ENCODE results near the gene JARID2. TPM values are rescaled to one million over a fixed set of nuclear protein-coding genes. Genes with fewer than 3 reads are reported as not detected.

The JARID2 gene
- total RNA-seq, 1 experiment from 2014 or later = 23.6 TPM

GRCh38 chr6:15392182-15392581 is 146.3 kb downstream of the JARID2 start (continued):
- no peak for TF ChIP-seq CTCF (IDR thresholded peaks at IDR 0.05 in 2 of 3, conservative IDR thresholded peaks at IDR 0.05 in 1 of 3; ENCODE audit: borderline replicate concordance in 1 of 3, insufficient read depth in 1 of 3, low read depth in 2 of 3, low read length in 2 of 3)
- no peak for TF ChIP-seq ZNF274 (IDR thresholded peaks at IDR 0.05; ENCODE audit: low read depth, low read length)
- TF ChIP-seq MAX (IDR thresholded peaks at IDR 0.05) = no peak
- TF ChIP-seq YY1 (IDR thresholded peaks at IDR 0.05; ENCODE audit: extremely low read depth, insufficient replicate concordance, low read depth, low read length) = no peak
- no peak for TF ChIP-seq ZFX (IDR thresholded peaks at IDR 0.05)
- TF ChIP-seq ELF1 (IDR thresholded peaks at IDR 0.05; ENCODE audit: borderline replicate concordance, low read depth) = no peak
- no peak for TF ChIP-seq TCF7L2 (IDR thresholded peaks at IDR 0.05; ENCODE audit: borderline replicate concordance, extremely low read depth, insufficient read depth, insufficient read length)
- TF ChIP-seq JUND (IDR thresholded peaks at IDR 0.05) = no peak
- TF ChIP-seq SIN3A (IDR thresholded peaks at IDR 0.05; ENCODE audit: low read depth) = no peak

GRCh38 chr6:15393605-15394004 is 147.7 kb downstream of the JARID2 start:
- H3K27me3 ChIP-seq (ENCODE audit: insufficient read depth, low read length) = no peaks in the 10 kb centered on the region
- TF ChIP-seq EZH2phosphoT487 (IDR thresholded peaks at IDR 0.05; ENCODE audit: borderline replicate concordance) (no peak), RAD21 (IDR thresholded peaks at IDR 0.05; ENCODE audit: low read depth) (no peak), ZNF274 (IDR thresholded peaks at IDR 0.05; ENCODE audit: low read depth, low read length) (no peak), POLR2A (IDR thresholded peaks at IDR 0.05; ENCODE audit: borderline replicate concordance, extremely low read depth, insufficient read depth, insufficient read length) (no peak), ELF1 (IDR thresholded peaks at IDR 0.05; ENCODE audit: borderline replicate concordance, low read depth) (no peak), SRF (IDR thresholded peaks at IDR 0.05; ENCODE audit: low read depth) (no peak), ZFX (IDR thresholded peaks at IDR 0.05) (no peak), REST (IDR thresholded peaks at IDR 0.05; ENCODE audit: low read depth) (no peak), EZH2 (IDR thresholded peaks at IDR 0.05) (no peak)
- no peaks in the 10 kb centered on the region for H3K9me2 ChIP-seq (ENCODE audit: insufficient read depth)
- intact Hi-C loops (cut with micrococcal nuclease) = loop anchor here (5.0 to 10.0 kb wide), 2 partner anchors 146 to 1179 kb away; partner anchors contain the start of gene JARID2
- BruUV-seq (replicated peaks) = no TSS peak
- no peaks in the 10 kb centered on the region for H4K20me1 ChIP-seq (ENCODE audit: insufficient read depth)
- DNase-seq (ENCODE audit: low read depth, low spot score) (no peak), ATAC-seq (no peak)
- no peaks in the 10 kb centered on the region for H3K4me1 ChIP-seq (ENCODE audit: control insufficient read depth in 1 of 2, insufficient read depth in 2 of 2, low read length in 2 of 2)
- no peak overlapping the region for H3K27ac ChIP-seq (ENCODE audit: low read depth, low read length)
- POLR2A ChIA-PET = no interaction called here
- RAD21 ChIA-PET (ENCODE audit: low non-redundant PET in 1 of 2, low total read pairs in 2 of 2, uncharacterized antibody in 2 of 2, unreplicated experiment in 2 of 2) = no interaction called here
- H3K79me2 ChIP-seq (ENCODE audit: insufficient read depth, low read length) = peaks cover 68% of the 10 kb centered on the region
- H3K4me2 ChIP-seq (ENCODE audit: low read length) = no peak overlapping the region
- H2AFZ ChIP-seq (ENCODE audit: low read depth, low read length, poor library complexity, severe bottlenecking) = no peak overlapping the region
- no peak overlapping the region for H3K9ac ChIP-seq (ENCODE audit: low read length)
- H3K4me3 ChIP-seq (replicated peaks in 1 of 2; ENCODE audit: low read depth in 1 of 2, low read length in 2 of 2) = no peak overlapping the region
- H3K36me3 ChIP-seq (ENCODE audit: control insufficient read depth in 1 of 2, insufficient read depth in 2 of 2, low read length in 2 of 2) = no peaks in the 10 kb centered on the region
- H3K9me3 ChIP-seq (ENCODE audit: control insufficient read depth in 1 of 2, insufficient read depth in 1 of 2, low read depth in 1 of 2, low read length in 2 of 2) = no peaks in the 10 kb centered on the region
- CTCF ChIA-PET = no interaction called here
